Activated CD4-positive, alpha-beta T cell treated with anti-CD3 and anti-CD28 coated beads, Interleukin-2, amount 10 ng/mL, durations not matched to agents 24 days and 14 days (primary cell): ENCODE data around the gene PKNOX2. TPM values are rescaled to one million over a fixed set of nuclear protein-coding genes. Genes with fewer than 3 reads are reported as not detected.

ENCODE experiments used
- DNase-seq: peaks from one replicate; pipeline ENCODE4 v3.0.0; 2022
- H3K27ac Mint-ChIP-seq: one replicate; pipeline ENCODE4 v1.8.0; 2022; ENCODE audit warnings: mild to moderate bottlenecking, mixed read lengths
- H3K27me3 Mint-ChIP-seq: one replicate; pipeline ENCODE4 v1.8.0; 2022; ENCODE audit warnings: mixed read lengths
- H3K36me3 Mint-ChIP-seq: one replicate; pipeline ENCODE4 v1.8.0; 2022; ENCODE audit warnings: low read depth, mild to moderate bottlenecking, mixed read lengths
- H3K4me1 Mint-ChIP-seq: one replicate; pipeline ENCODE4 v1.8.0; 2021; ENCODE audit warnings: mixed read lengths
- H3K4me3 Mint-ChIP-seq: one replicate; pipeline ENCODE4 v1.8.0; 2022; ENCODE audit warnings: mild to moderate bottlenecking, moderate library complexity, mixed read lengths
- H3K9me3 Mint-ChIP-seq: one replicate; pipeline ENCODE4 v1.8.0; 2021; ENCODE audit warnings: mixed read lengths
- intact Hi-C: fragments of 100-400 bp; cut with micrococcal nuclease; formaldehyde crosslinking; loops from one replicate; pipeline ENCODE4 v1.15.1; 2023
- total RNA-seq: library from RNA; stranded (reverse); gene quantifications from 2 replicates; pipeline ENCODE4 v1.2.3, GENCODE V29; 2022

PKNOX2 gene
- total RNA-seq, 1 donor from 2014 or later: not detected

DNA sequence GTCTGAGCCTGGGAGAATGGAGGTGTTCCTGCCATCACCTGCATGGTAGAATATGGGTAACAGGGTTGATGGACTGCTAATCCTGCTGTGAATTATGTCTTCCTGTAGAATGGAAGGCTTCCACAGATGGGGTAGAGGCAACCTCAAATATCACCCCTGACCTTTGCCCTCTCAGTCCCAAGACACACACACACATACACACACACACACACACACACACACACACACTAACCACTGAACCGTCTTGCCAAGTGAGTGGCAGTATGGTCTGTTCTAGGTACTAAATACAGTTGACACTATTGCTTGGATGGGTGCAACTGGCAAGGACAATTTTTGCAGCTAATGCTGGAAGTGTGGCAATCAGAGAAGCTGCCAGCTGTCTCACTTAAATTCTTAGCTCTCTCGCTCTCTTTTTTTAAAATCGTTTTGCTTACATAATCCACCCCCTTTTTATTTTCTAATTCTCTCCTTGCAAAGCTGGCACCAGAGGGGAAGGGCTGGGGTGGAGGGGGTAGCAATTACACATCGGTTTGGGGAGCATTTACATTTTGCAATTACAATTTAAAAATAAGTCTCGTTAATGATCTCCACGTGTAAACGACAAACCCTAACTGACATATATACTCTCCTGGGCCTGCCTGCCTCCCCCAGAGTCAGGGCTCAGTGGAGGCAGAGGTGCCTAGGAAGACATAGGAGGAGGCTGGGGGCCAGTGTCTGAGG is 169.0 kb downstream of the PKNOX2 start:
- peaks cover 8% of the 10 kb centered on the region for H3K27me3 Mint-ChIP-seq
- DNase-seq: no peak
- no peak overlapping the region for H3K27ac Mint-ChIP-seq
- no peaks in the 10 kb centered on the region for H3K36me3 Mint-ChIP-seq
- no peaks in the 10 kb centered on the region for H3K9me3 Mint-ChIP-seq
- H3K4me1 Mint-ChIP-seq: no peaks in the 10 kb centered on the region
- no peak overlapping the region for H3K4me3 Mint-ChIP-seq
- intact Hi-C loops: no loop called here

DNA sequence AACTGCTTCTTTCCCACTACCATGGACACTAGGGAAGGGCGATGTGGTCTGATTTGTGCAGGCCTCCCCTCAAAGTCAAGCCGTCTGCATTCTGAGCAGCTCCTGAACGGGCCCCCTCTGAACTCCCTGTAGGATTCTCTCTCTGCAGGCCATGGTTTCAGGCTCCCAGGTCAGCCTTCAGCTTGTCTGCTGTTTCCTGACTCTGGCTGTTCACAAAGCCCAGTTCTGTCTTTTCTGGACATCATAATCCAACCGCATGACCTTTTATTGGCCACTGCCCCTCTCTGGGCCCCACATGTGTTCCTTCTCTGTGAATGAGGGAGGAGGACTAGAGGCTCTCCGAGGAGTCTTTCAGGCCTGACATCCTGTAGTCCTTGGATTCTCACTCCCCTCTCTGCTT is 170.6 kb downstream of the PKNOX2 start:
- intact Hi-C loops: no loop called here
- Mint-ChIP-seq H3K4me1 (no peaks in the 10 kb centered on the region), H3K9me3 (no peaks in the 10 kb centered on the region), H3K27me3 (peaks cover 2% of the 10 kb centered on the region), H3K27ac (no peak overlapping the region), H3K4me3 (no peak overlapping the region), H3K36me3 (no peaks in the 10 kb centered on the region)
- no peak for DNase-seq

DNA sequence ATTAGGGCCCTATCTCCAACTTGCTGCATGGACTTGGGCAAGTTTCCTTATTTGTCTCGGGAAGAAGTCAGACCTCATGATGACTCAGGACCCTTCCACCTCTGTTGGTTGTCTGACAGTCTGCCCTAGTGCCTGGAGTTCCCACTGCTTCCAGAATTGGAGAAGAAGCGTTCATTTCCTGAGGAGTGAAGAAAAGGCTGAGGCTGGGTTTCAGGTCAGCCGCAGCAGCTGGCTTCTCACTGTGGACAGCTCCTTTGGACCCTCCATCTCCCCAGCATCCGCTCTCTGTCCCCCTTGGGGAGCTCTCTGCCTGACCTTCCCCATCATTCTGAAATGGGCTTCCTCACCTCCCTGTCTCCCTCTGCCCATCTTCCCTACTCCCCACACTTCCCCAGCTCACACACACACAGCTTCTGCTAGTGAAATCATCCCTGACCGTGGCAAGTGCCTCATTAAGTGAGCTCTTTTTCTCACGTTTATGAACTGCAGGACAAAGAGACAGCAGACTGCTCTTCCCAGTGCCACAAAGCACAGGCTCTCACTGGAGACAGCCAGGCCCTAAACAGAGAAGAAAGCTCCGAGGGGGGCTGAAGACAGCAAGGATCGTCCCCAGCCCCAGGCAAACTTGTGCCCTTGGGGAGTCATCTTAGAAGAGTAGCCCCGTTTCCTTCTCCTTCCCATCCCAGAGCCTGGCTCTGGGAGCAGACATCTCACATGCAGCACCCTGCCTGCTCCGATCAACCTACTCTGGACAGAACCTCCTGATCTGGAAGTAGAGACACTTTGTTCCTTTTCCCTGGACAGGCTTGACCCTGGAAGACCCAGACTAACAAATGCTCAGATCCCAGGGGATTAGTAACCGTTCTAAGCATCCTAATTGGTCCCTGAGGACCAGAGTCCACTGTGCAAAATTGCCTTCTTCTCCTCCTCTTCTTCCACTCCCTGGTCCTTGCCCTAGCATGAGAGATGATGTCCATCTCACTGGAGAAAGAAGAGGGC is 173.6 kb downstream of the PKNOX2 start:
- no peak overlapping the region for H3K27ac Mint-ChIP-seq
- intact Hi-C loops: no loop called here
- DNase-seq: no peak
- no peaks in the 10 kb centered on the region for H3K27me3 Mint-ChIP-seq
- H3K9me3 Mint-ChIP-seq: no peaks in the 10 kb centered on the region
- no peak overlapping the region for H3K4me3 Mint-ChIP-seq
- no peaks in the 10 kb centered on the region for H3K36me3 Mint-ChIP-seq
- no peaks in the 10 kb centered on the region for H3K4me1 Mint-ChIP-seq

DNA sequence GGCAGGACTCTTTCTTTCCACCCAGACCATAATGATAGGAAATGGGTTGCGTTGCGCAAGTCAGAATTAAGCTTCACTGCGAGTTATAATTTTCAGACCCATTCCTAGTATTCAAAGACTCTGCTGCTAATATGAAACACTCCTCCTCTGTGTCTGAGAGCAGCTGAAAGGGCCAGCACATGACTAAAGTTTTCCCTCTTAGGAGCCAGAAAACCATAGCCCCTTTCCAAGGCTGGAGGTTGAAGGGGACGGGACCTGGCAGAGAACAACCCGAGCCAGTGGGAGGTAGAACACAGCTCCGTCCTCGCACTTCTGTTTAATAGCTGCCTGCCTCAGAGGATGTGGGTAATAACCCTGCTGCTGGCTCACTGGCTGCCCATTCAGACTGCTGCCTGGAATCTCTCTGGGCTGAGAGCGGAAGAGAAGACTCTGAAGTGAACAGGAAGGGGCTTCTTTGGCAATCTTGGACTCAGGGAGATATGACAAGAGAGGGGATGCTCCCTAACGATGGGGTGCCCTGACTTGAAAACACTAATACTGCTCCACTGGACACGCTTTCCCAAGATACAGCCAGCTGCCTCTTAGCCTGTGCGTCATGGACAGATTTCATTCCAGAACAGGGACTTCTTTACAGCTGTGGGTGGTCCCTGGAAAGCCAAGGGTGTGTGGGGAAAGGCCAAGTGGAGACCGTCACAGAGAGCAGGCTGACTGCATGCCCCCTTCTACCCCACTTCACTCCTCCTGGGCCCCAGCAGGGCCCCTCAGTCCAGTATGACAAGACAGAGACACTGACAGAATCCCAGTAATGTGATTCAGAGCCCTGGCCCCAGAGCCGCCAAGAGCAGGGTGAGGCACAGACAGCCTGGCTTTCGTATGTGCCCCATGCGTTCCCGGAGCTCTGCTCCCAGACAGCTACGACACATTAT is 174.6 kb downstream of the PKNOX2 start:
- Mint-ChIP-seq H3K4me1 (no peaks in the 10 kb centered on the region), H3K4me3 (no peak overlapping the region), H3K36me3 (no peaks in the 10 kb centered on the region), H3K9me3 (no peaks in the 10 kb centered on the region), H3K27me3 (no peaks in the 10 kb centered on the region), H3K27ac (no peak overlapping the region)
- intact Hi-C loops: no loop called here
- no peak for DNase-seq

DNA sequence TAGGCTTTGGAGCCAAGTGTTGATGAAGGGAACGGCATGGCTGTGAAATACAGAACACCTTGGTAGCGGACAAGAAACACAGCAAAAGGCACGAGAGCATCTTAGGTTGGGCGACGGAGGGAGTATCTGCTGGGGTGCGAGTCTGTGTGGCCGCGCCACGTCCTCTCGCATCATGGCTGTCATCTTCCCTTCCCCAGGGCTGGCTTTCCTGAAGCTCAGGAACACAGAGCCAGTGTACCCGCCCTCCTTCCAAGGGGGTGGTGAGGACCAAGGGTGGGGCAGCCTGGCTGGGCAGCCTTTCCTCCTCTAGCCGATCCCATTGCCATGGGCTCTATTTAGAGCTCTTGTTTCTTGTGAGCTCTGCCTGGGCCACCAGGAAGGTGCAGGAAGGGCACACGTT is 177.1 kb downstream of the PKNOX2 start:
- Mint-ChIP-seq H3K4me3 (no peak overlapping the region), H3K36me3 (no peaks in the 10 kb centered on the region), H3K27me3 (peaks cover 3% of the 10 kb centered on the region), H3K27ac (no peak overlapping the region), H3K4me1 (no peaks in the 10 kb centered on the region), H3K9me3 (no peaks in the 10 kb centered on the region)
- intact Hi-C loops: loop anchor here (10.0 kb wide), 1 partner anchor 177 kb away; the partner anchor contains the start of gene PKNOX2
- DNase-seq: no peak

DNA sequence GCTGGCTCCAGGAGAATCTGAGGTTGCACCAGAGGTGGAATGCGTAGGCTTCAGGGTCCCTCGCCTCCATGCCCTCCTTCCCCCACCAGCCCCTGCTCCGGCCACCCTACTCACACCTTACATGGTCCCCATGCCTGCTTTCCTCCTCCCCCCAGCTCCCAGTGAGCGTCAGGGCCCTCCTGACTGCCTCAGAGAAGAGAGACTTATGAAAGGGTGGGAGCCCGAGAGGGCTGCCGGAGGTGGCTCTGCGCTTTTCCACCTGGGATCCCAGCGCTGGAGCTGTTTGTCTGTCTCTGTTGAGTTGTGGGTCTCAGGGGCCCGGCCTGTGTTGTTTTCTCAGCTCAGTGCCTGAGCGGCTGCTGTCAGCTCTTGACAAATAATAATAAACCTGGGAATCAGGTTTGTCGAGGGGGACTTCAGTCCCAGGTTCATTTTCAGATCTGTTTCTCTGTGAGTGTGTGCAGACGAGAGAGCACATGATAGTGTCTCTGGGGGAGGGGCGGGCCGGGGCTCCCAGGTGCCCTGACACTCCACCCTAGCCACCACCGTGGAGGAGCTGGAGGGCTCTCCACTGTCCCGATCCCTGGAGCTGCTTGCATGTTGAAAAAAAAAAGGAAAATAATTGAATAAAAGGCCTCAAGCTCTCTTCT is 177.9 kb downstream of the PKNOX2 start:
- Mint-ChIP-seq H3K4me1 (no peaks in the 10 kb centered on the region), H3K27me3 (peaks cover 3% of the 10 kb centered on the region), H3K4me3 (no peak overlapping the region), H3K36me3 (no peaks in the 10 kb centered on the region), H3K9me3 (no peaks in the 10 kb centered on the region), H3K27ac (no peak overlapping the region)
- no peak for DNase-seq
- intact Hi-C loops: loop anchor here (10.0 kb wide), 1 partner anchor 178 kb away; the partner anchor contains the start of gene PKNOX2

DNA sequence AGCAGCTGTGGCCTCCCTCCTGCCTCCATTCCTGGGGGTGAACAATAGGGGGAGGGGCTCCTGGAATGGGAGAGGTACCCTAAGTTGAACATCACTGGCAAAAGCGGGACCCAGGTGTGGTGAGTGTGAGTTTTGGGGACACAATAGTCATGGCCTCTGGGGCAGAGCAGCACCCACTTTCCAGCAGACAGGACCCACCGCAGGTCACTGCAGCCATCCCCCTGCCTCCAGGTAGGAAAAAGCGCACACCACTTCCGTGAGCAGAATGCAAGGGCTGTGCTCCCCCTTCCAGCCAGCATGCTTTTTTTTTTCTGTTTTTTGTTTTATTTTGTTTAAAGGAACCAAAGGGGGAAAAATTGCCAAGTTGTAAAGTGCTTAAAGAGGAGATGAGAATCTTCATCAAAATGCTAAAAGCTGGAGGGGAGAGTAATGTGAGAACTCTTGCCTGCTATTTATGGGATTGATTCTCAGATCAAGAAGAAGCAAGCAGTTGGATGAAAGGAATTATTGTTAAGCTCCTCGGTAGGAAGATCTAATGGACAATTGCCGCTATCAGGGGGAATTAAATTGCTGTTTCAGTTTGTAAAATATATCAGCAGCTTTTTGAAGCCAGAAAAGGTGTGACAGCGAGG is 178.7 kb downstream of the PKNOX2 start:
- intact Hi-C loops: loop anchor here (10.0 kb wide), 1 partner anchor 178 kb away; the partner anchor contains the start of gene PKNOX2
- H3K4me3 Mint-ChIP-seq: no peak overlapping the region
- no peaks in the 10 kb centered on the region for H3K36me3 Mint-ChIP-seq
- no peaks in the 10 kb centered on the region for H3K9me3 Mint-ChIP-seq
- H3K27ac Mint-ChIP-seq: no peak overlapping the region
- no peak for DNase-seq
- H3K27me3 Mint-ChIP-seq: peaks cover 3% of the 10 kb centered on the region
- no peaks in the 10 kb centered on the region for H3K4me1 Mint-ChIP-seq

DNA sequence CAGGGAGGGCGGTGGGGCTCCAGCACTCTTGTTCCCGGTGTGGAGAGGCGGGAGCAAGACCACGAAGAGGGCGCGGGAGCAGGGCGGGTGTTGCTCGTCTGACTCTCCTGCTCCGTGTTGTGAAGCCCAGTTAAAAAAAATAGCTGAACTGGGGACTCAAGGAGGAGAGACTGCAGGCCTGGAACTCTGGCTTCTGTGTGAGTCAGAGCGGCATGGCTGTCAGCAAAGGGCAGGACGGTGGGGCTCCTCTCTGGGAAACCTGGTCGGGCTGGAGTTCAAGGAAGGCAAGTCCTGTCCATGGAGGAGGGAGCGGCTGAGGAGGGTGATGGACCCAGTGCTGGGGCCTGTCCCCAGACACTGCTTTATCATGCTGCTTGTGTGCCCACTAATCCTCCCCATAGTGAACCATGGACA is 179.2 kb downstream of the PKNOX2 start:
- no peaks in the 10 kb centered on the region for H3K36me3 Mint-ChIP-seq
- DNase-seq: no peak
- no peak overlapping the region for H3K4me3 Mint-ChIP-seq
- H3K9me3 Mint-ChIP-seq: no peaks in the 10 kb centered on the region
- H3K27me3 Mint-ChIP-seq: peaks cover 3% of the 10 kb centered on the region
- intact Hi-C loops: loop anchor here (10.0 kb wide), 1 partner anchor 179 kb away; the partner anchor contains the start of gene PKNOX2
- H3K27ac Mint-ChIP-seq: no peak overlapping the region
- no peaks in the 10 kb centered on the region for H3K4me1 Mint-ChIP-seq

DNA sequence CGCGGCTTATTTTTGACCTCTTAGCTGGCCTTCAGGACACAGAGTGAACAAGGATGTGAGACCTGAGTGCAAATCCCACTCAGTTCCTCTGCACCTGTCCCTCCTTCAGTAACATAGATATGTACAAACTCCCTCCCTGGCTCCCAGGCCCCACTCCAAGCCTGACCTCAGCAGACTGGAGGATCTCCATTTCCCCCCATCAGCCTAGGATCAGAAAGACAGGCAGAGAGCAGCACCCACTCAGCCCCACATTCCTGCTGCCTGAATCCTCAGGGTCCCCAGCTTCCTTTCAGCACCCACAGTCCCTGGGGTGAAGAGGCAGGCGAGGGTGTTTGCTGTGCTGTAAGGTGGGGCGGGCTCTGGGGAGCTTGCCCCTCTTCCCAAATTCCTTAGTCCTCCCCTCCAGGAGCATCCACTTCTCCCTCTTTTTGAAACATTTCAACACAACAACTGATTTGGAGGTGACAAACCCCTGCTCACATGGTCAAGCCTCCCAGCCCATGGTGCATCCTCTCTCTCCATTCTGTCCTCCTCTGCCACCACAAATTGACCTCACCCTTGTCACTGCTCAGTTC is 180.4 kb downstream of the PKNOX2 start:
- no peaks in the 10 kb centered on the region for H3K36me3 Mint-ChIP-seq
- H3K4me3 Mint-ChIP-seq: no peak overlapping the region
- DNase-seq: no peak
- intact Hi-C loops: loop anchor here (10.0 kb wide), 1 partner anchor 180 kb away; the partner anchor contains the start of gene PKNOX2
- no peak overlapping the region for H3K27ac Mint-ChIP-seq
- H3K27me3 Mint-ChIP-seq: peaks cover 3% of the 10 kb centered on the region
- no peaks in the 10 kb centered on the region for H3K9me3 Mint-ChIP-seq
- no peaks in the 10 kb centered on the region for H3K4me1 Mint-ChIP-seq

DNA sequence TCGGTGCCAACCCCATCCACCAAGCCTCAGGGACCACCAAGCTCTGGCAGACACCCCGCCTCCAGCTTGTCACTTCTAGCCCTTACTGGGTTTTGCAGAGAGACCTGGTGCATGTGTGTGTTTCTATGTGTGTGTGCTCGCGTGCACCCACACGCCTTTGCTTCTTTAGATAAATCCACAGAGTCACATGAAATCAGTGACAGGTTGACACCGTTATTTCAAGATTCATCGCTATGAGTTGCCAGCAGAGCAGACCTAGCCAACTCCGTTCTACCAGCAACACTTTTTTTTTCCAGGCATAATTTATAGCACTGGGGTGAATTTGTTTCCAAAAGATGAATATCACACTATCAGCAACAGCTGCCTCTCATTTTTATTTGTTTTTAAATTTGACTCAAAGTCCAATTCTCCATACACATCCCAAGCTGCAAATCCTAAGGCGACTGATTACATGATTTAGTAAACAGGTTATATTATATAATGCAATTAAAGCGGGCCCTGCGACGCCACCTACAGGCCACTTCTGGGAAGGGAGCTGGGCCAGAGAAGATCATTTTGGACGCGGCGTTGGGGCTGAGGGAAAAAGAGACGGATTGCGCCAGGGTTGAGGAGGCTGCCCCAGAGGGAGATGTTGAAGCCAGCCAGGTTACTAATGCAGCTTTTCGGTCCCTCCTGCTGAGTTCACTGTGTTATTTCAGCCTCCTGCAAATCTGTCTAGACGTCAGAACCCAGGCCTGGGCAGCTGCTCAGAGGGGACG is 181.0 kb downstream of the PKNOX2 start:
- Mint-ChIP-seq H3K27me3 (peaks cover 3% of the 10 kb centered on the region), H3K4me1 (no peaks in the 10 kb centered on the region), H3K4me3 (no peak overlapping the region), H3K36me3 (no peaks in the 10 kb centered on the region), H3K9me3 (no peaks in the 10 kb centered on the region), H3K27ac (no peak overlapping the region)
- intact Hi-C loops: loop anchor here (10.0 kb wide), 1 partner anchor 181 kb away; the partner anchor contains the start of gene PKNOX2
- peak; percentile 79 for DNase-seq

DNA sequence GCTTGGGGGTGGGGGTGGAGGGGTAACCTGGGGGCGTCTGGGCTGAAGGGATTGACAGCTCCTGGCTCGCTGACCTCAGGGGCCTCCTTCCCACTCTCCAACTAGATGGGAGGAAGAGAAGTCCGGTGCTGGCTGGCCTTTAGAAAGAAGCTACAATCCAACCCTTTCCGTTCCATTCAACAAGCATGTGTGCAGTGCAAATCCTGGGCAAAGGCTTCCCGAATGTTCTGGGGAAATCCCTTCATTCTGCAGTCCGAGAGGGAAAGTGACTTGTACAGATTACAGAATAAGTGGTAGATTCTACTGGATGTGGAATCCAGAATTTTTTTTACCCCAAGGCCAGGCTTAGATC is 181.6 kb downstream of the PKNOX2 start:
- H3K36me3 Mint-ChIP-seq: no peaks in the 10 kb centered on the region
- DNase-seq: no peak
- no peaks in the 10 kb centered on the region for H3K4me1 Mint-ChIP-seq
- peaks cover 3% of the 10 kb centered on the region for H3K27me3 Mint-ChIP-seq
- no peak overlapping the region for H3K27ac Mint-ChIP-seq
- H3K4me3 Mint-ChIP-seq: no peak overlapping the region
- H3K9me3 Mint-ChIP-seq: no peaks in the 10 kb centered on the region
- intact Hi-C loops: loop anchor here (10.0 kb wide), 1 partner anchor 181 kb away; the partner anchor contains the start of gene PKNOX2
